ENCODE data around the gene MZT2B. TPM values are rescaled to one million over a fixed set of nuclear protein-coding genes. Genes with fewer than 3 reads are reported as not detected.
"Not testable (repeated sequence)": the region's sequence is repeated elsewhere in the genome, so short reads cannot be mapped to it uniquely, and the experiment has no call there.

Gene MZT2B
- total RNA-seq, 4 donors from 2014 or later = 97.4 to 180 (median 142) TPM

- 89 to 94% methylated on average over 6 to 9 of the region's 18 CpGs for WGBS, 2 donors
- H3K36me3 ChIP-seq; H3K4me3 ChIP-seq; H3K27ac ChIP-seq; H3K9me3 ChIP-seq; DNase-seq; H3K4me1 ChIP-seq; intact Hi-C loops (cut with DNase I): not testable (repeated sequence)
- peaks cover 0 to 22% (median 0%) of the 10 kb centered on the region in 4 donors for H3K27me3 ChIP-seq
Observed at GRCh38 chr2:130230376-130230775, 48.3 kb downstream of the MZT2B start.

GRCh38 chr2:130230907-130231306 is 48.8 kb downstream of the MZT2B start:
- H3K4me3 ChIP-seq; H3K36me3 ChIP-seq; DNase-seq; intact Hi-C loops (cut with DNase I); H3K27ac ChIP-seq; H3K9me3 ChIP-seq; H3K4me1 ChIP-seq: not testable (repeated sequence)
- WGBS, 2 donors = 82 to 90% methylated on average over 6 to 8 of the region's 15 CpGs
- peaks cover 0 to 20% (median 0%) of the 10 kb centered on the region in 4 donors for H3K27me3 ChIP-seq

GRCh38 chr2:130231656-130232055 is 49.6 kb downstream of the MZT2B start:
- Histone ChIP-seq H3K27ac (no peak overlapping the region), H3K4me1 (no peaks in the 10 kb centered on the region), H3K27me3 (peaks cover 0 to 18% (median 0%) of the 10 kb centered on the region in 4 donors), H3K9me3 (no peaks in the 10 kb centered on the region), H3K4me3 (no peak overlapping the region), H3K36me3 (no peaks in the 10 kb centered on the region)
- DNase-seq = no peak
- no peak for TF ChIP-seq CTCF (IDR thresholded peaks at IDR 0.05)
- TF ChIP-seq POLR2A (IDR thresholded peaks at IDR 0.05) = no peak
- intact Hi-C loops (cut with DNase I) = no loop called here
- 74 to 83% methylated on average over 8 to 11 of the region's 12 CpGs for WGBS, 2 donors

- H3K36me3 ChIP-seq; DNase-seq; H3K9me3 ChIP-seq; intact Hi-C loops (cut with DNase I); H3K27ac ChIP-seq; H3K4me3 ChIP-seq; H3K4me1 ChIP-seq: not testable (repeated sequence)
- H3K27me3 ChIP-seq = peaks cover 0 to 18% (median 0%) of the 10 kb centered on the region in 4 donors
- 74 to 92% methylated on average over 2 of the region's 2 CpGs for WGBS, 2 donors
Observed at GRCh38 chr2:130233066-130233465, 51.0 kb downstream of the MZT2B start.

- H3K4me3 ChIP-seq; H3K36me3 ChIP-seq; H3K27ac ChIP-seq; H3K9me3 ChIP-seq; intact Hi-C loops (cut with DNase I); H3K27me3 ChIP-seq; DNase-seq; H3K4me1 ChIP-seq: not testable (repeated sequence)
- 61 to 74% methylated on average over 2 to 6 of the region's 6 CpGs for WGBS, 2 donors
Observed at GRCh38 chr2:130239581-130239980, 57.5 kb downstream of the MZT2B start.

Other genes with a start within 250 kb of the MZT2B start
- gene RAB6C, start 202.6 kb upstream of the MZT2B start, total RNA-seq = not detected
- not detected for gene POTEF, start 53.0 kb upstream of the MZT2B start, total RNA-seq
- 1 to 10 TPM in 1 of 4 donors, under 1 TPM in 3; 0.31 to 4.4 (median 0.70) TPM for gene CCDC74B, start 37.1 kb upstream of the MZT2B start, total RNA-seq
- gene SMPD4, start 660 bp upstream of the MZT2B start, total RNA-seq = 10 to 100 TPM; 34.1 to 50.6 (median 40.6) TPM
- gene TUBA3E, start 16.2 kb downstream of the MZT2B start, total RNA-seq = not detected
- gene IMP4, start 160.6 kb downstream of the MZT2B start, total RNA-seq = 100 to 1,000 TPM in 2 of 4 donors, 10 to 100 TPM in 2; 69.2 to 112 (median 91.2) TPM
- gene PTPN18, start 173.8 kb downstream of the MZT2B start, total RNA-seq = 10 to 100 TPM; 26.8 to 43.6 (median 35.5) TPM

Measured in esophagus squamous epithelium (tissue), 5 donors.